IPS DF 6.9 (cell line): ENCODE data around the gene ELF1.

Source experiments
- DNase-seq: peaks from one replicate; pipeline ENCODE4 v3.0.0-alpha.2; 2013; ENCODE audit warnings: low read depth, low spot score
- H3K27ac ChIP-seq: one replicate; pipeline ENCODE4 v1.5.1; 2013; ENCODE audit warnings: low read length, control low read depth
- H3K27me3 ChIP-seq: 2 replicates; pipeline ENCODE4 v1.6.1; 2013; ENCODE audit warnings: mild to moderate bottlenecking, low read length; ENCODE audit not compliant: control insufficient read depth, insufficient read depth
- H3K36me3 ChIP-seq: 2 replicates; pipeline ENCODE4 v1.6.1; 2013; ENCODE audit warnings: low read length; ENCODE audit not compliant: control insufficient read depth, insufficient read depth
- H3K4me1 ChIP-seq: 2 replicates; pipeline ENCODE4 v1.6.1; 2013; ENCODE audit warnings: low read length; ENCODE audit not compliant: control insufficient read depth, insufficient read depth
- H3K4me3 ChIP-seq: 2 replicates; pipeline ENCODE4 v1.5.1; 2013; ENCODE audit warnings: mild to moderate bottlenecking, low read length
- H3K9me3 ChIP-seq: 2 replicates; pipeline ENCODE4 v1.6.1; 2013; ENCODE audit warnings: low read length, inconsistent platforms; ENCODE audit not compliant: control insufficient read depth, insufficient read depth
- WGBS: extraction: QIAGEN DNeasy Blood & Tissue Kit; methylation state at CpG from one replicate; pipeline ENCODE4 v1.1.7; 2013; ENCODE audit warnings: mixed read lengths, missing lambda C conversion rate; ENCODE audit not compliant: insufficient read length, insufficient coverage; 5-methylcytosine and 5-hydroxymethylcytosine counted together

ELF1 gene

GRCh38 chr13:41019578-41020347, 647 bp upstream of the ELF1 start:
- H3K27ac ChIP-seq: no peak overlapping the region
- H3K9me3 ChIP-seq: no peaks in the 10 kb centered on the region
- DNase-seq: no peak
- H3K4me3 ChIP-seq: no peak overlapping the region
- H3K27me3 ChIP-seq: no peaks in the 10 kb centered on the region
- no peaks in the 10 kb centered on the region; the same call in 1 of the 2 replicates for H3K4me1 ChIP-seq
- WGBS: no CpG with 5 or more reads among the region's 2 CpGs
- H3K36me3 ChIP-seq: no peaks in the 10 kb centered on the region

GRCh38 chr13:41018602-41018948, 541 bp downstream of the ELF1 start:
- no peak overlapping the region for H3K27ac ChIP-seq
- WGBS: no CpG with 5 or more reads among the region's 1 CpG

GRCh38 chr13:41017817-41018601, 1.1 kb downstream of the ELF1 start:
- H3K27me3 ChIP-seq: no peaks in the 10 kb centered on the region
- no peaks in the 10 kb centered on the region; the same call in 1 of the 2 replicates for H3K4me1 ChIP-seq
- no CpG with 5 or more reads among the region's 3 CpGs for WGBS
- H3K27ac ChIP-seq: no peak overlapping the region
- H3K9me3 ChIP-seq: no peaks in the 10 kb centered on the region
- no peaks in the 10 kb centered on the region for H3K36me3 ChIP-seq
- no peak overlapping the region for H3K4me3 ChIP-seq
- DNase-seq: no peak

More at GRCh38 chr13:41018602-41018948, 541 bp downstream of the ELF1 start:
- Histone ChIP-seq H3K4me3 (no peak overlapping the region), H3K9me3 (no peaks in the 10 kb centered on the region), H3K27me3 (no peaks in the 10 kb centered on the region), H3K4me1 (no peaks in the 10 kb centered on the region; the same call in 1 of the 2 replicates), H3K36me3 (no peaks in the 10 kb centered on the region)
- no peak for DNase-seq

GRCh38 chr13:41017159-41017558, 2.0 kb downstream of the ELF1 start:
- WGBS: no CpG with 5 or more reads among the region's 2 CpGs
- Histone ChIP-seq H3K27ac (no peak overlapping the region), H3K27me3 (no peaks in the 10 kb centered on the region), H3K36me3 (no peaks in the 10 kb centered on the region), H3K4me1 (no peaks in the 10 kb centered on the region; the same call in 1 of the 2 replicates), H3K4me3 (no peak overlapping the region), H3K9me3 (no peaks in the 10 kb centered on the region)
- no peak for DNase-seq

- Histone ChIP-seq H3K36me3 (no peaks in the 10 kb centered on the region), H3K4me1 (no peaks in the 10 kb centered on the region; the same call in 1 of the 2 replicates)
Observed at GRCh38 chr13:41015920-41016319, 3.2 kb downstream of the ELF1 start.

GRCh38 chr13:41013835-41014234, 5.3 kb downstream of the ELF1 start:
- H3K4me3 ChIP-seq: no peak overlapping the region
- no peak for DNase-seq
- no peak overlapping the region for H3K27ac ChIP-seq
- no peaks in the 10 kb centered on the region for H3K9me3 ChIP-seq
- H3K27me3 ChIP-seq: no peaks in the 10 kb centered on the region
- WGBS: no CpG with 5 or more reads among the region's 2 CpGs
- no peaks in the 10 kb centered on the region for H3K36me3 ChIP-seq
- H3K4me1 ChIP-seq: no peaks in the 10 kb centered on the region; the same call in 1 of the 2 replicates

More at GRCh38 chr13:41015920-41016319, 3.2 kb downstream of the ELF1 start:
- no CpG with 5 or more reads among the region's 6 CpGs for WGBS
- DNase-seq: no peak
- Histone ChIP-seq H3K27ac (no peak overlapping the region), H3K27me3 (no peaks in the 10 kb centered on the region), H3K9me3 (no peaks in the 10 kb centered on the region), H3K4me3 (no peak overlapping the region)

GRCh38 chr13:41012536-41012935, 6.6 kb downstream of the ELF1 start:
- H3K4me1 ChIP-seq: no peaks in the 10 kb centered on the region; the same call in 1 of the 2 replicates
- no peak overlapping the region for H3K4me3 ChIP-seq
- no peaks in the 10 kb centered on the region for H3K36me3 ChIP-seq
- no CpG with 5 or more reads among the region's 2 CpGs for WGBS
- H3K27me3 ChIP-seq: no peaks in the 10 kb centered on the region
- no peak for DNase-seq
- no peaks in the 10 kb centered on the region for H3K9me3 ChIP-seq
- H3K27ac ChIP-seq: no peak overlapping the region

- Histone ChIP-seq H3K27ac (no peak overlapping the region), H3K9me3 (no peaks in the 10 kb centered on the region), H3K36me3 (no peaks in the 10 kb centered on the region), H3K4me1 (no peaks in the 10 kb centered on the region; the same call in 1 of the 2 replicates), H3K4me3 (no peak overlapping the region), H3K27me3 (no peaks in the 10 kb centered on the region)
- no peak for DNase-seq
- WGBS: no CpG with 5 or more reads among the region's 4 CpGs
Observed at GRCh38 chr13:41011382-41011956, 7.6 kb downstream of the ELF1 start.

- no peaks in the 10 kb centered on the region for H3K36me3 ChIP-seq
- WGBS: no CpG with 5 or more reads among the region's 2 CpGs
- no peak overlapping the region for H3K4me3 ChIP-seq
- H3K9me3 ChIP-seq: no peaks in the 10 kb centered on the region
- no peak for DNase-seq
- no peak overlapping the region for H3K27ac ChIP-seq
- 0 out of 2 replicates have a peak, but pooled peaks cover 1% of the 10 kb centered on the region for H3K4me1 ChIP-seq
- no peaks in the 10 kb centered on the region for H3K27me3 ChIP-seq
Observed at GRCh38 chr13:41008349-41008980, 10.7 kb downstream of the ELF1 start.

- no peak overlapping the region for H3K27ac ChIP-seq
- H3K4me3 ChIP-seq: no peak overlapping the region
- H3K4me1 ChIP-seq: 0 out of 2 replicates have a peak, but pooled peaks cover 1% of the 10 kb centered on the region
- no peaks in the 10 kb centered on the region for H3K9me3 ChIP-seq
- no peaks in the 10 kb centered on the region for H3K27me3 ChIP-seq
- H3K36me3 ChIP-seq: no peaks in the 10 kb centered on the region
- WGBS: no CpG with 5 or more reads among the region's 3 CpGs
- no peak for DNase-seq
Observed at GRCh38 chr13:41007744-41008128, 11.4 kb downstream of the ELF1 start.
